HG02943 (cell line): ENCODE results near the gene DHX15.

Experiments used
- ATAC-seq: cut with Tn5 transposase; IDR thresholded peaks from one replicate; pipeline ENCODE4 v1.9.1; 2021; ENCODE audit warnings: mild to moderate bottlenecking, low read depth, moderate library complexity; ENCODE audit not compliant: unreplicated experiment

The DHX15 gene

DNA sequence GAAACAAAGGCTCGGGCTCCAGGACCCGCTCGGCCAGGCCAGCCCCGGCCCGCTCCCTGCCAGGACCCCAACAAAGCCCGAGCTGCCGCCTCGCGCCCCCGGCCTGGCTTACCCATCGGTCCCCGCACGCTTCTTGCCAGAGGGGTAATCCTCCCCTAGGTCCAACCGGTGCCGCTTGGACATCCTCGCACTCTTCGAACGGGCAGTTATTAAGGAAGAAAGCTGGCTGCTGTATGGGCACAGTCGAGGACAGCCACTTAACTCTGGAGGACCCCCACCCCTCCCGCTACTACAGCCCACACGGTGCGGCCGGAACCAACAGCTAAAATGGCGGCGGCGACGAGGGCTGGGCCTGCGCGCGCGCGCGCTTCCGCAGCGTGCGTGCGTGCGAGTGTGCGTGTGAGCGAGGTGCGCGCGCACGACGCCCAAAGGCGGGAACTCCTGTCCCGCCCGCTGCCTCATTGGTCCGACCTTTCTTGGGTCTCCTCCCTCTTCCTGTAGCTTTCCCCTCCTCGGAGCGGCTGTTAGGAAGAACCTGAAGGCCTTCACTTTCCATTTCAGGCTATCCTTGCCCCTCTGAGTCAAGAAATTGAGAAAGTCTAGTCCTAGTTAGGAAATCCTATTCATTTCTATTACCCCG is at the start of gene DHX15:
DHX15 (minus strand) TSS at position 344 of the 640 bp plus-strand sequence; CDS start at position 183, 161 bp downstream.
- peak; percentile 88 for ATAC-seq

GRCh38 chr4:24632011-24632410 is 47.7 kb upstream of the DHX15 start:
- no peak for ATAC-seq

DNA sequence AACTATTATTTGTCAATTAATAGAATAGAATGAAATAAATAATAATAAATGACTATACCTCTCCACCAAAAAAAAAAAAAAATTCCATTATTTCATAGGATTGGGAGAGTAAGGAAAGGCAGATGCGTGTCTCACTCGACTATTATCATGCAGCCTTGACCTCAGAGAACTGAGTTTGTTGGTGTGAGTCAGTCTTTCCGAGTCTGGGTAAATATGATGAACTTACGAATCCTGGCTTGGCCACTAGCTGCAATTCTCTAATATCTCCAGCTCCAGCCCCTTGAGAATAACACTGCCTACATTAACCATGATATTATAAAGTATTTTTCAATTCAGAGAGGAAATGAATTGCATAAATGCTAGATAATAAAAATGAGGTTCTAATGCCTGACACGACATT is 46.6 kb upstream of the DHX15 start:
- ATAC-seq = no peak

DNA sequence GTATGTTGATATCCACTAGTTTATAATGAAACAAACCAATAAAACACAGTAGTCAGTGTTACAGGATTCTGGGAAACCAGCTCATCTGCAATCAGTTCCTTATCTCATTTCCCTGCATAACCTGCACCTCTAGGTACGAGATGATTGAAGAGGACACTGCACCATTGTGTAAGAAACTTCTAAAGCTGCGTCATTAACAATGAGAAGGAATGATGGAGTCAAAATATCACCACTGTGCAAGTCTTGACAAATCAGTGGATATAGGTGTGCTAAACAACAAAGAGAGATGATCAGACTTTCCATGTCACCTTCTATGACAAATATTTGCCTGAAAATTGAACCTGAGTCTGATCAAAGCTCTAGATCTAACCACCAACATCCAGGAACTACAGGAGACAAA is 40.7 kb upstream of the DHX15 start:
- ATAC-seq = no peak

- ATAC-seq = no peak
Observed at GRCh38 chr4:24624381-24624780, 40.0 kb upstream of the DHX15 start.

DNA sequence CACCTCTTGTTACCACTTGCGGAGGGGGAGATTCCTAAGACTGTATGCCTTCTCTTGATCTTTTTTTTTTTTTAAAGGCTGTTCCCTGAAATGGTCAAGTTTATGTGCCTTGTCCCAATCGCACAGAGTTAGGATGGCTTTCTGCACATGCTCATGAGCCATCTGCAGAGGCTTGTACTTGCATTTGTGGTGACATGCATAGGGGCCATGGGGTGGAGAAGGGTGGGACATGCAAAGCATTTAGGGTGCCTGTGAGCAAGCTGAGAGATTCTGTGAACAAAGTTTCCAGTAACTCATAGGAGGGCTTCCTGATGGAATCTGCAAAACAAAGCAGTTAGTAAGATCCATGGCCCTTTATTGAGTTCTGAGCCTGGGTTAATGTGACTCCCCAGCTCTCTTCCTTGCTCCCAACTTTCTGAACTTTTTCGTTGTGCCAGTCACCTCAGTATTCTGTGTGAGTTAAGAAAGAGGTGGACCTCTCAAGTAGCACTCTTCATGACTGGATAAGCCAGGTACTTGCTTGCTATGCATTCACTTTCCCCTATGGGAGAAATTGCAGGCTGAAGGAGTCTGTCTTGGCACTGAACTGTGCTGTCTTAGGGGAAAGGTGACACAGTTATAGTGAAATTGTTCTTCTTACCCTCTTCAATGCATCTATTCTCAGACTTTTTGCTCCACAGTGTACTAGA is 37.9 kb upstream of the DHX15 start:
- no peak for ATAC-seq

GRCh38 chr4:24615977-24616376 is 31.6 kb upstream of the DHX15 start:
- no peak for ATAC-seq

GRCh38 chr4:24614881-24615280 is 30.5 kb upstream of the DHX15 start:
- no peak for ATAC-seq

- ATAC-seq = no peak
Observed at GRCh38 chr4:24613502-24613901, 29.1 kb upstream of the DHX15 start.

DNA sequence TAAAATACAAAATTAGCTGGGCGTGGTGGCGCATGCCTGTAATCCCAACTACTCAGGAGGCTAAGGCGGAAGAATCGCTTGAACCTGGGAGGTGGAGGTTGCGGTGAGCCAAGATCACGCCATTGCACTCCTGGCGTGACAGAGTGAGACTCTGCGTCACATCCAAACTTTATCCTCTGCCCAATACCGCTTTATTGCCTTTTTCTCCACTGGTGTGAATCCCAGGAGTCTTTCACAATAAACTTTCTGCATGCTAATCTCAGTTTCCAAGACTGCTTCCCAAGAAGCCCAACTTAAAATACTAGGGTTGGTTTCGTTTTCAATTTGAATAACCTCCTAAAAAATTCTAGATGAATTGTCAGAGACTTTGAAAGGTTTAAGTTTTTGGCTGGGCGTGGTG is 27.2 kb upstream of the DHX15 start:
- ATAC-seq = no peak

GRCh38 chr4:24607334-24607733 is 23.0 kb upstream of the DHX15 start:
- ATAC-seq = no peak

DNA sequence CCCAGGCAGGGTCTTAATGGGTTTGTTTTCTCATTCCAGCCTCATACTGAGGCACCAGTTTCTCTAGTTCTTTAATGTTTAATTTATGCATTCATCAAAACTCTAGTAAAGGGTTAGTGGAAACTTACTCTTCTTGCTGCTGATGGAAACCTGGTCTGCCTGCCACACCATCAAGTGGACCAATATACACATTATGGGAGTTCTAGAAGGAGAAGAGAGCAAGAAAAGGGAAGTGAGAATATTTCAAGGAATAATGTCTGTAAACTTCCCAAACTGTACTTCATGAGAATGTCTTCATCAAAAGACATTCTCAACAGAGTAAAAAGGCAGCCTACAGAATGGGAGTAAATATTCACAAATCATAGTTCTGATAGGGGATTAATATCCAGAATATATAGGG is 20.9 kb upstream of the DHX15 start:
- ATAC-seq = no peak

DNA sequence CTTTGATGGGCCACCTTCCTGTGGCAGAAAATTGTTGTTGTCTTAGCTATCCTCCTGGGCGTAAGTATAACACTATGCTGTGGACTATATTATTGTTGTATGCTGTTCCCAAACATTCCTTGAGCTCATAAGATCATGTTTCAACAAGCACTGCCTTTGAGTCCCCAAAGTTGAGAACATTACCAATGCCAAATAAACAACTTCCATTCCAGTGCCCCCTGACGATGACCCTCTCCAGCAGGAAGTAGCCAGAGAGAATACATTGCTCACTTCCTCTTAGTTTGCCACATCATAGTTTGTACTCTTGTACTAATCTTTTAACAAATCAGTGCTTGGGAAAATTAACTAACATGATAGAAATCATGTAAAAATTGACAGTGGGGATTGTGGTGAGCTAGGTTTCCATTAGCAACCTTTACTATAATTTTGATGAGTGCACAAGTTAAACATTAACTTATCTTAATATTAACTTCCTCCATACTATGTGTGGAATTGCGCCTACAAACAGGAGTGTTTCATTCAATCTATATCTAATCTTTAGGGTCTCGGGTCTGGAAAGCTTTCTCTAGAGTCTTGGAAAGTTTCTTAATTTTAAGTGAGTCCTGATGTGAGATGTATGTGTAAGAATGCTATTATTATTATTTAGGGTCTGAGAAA is 20.3 kb upstream of the DHX15 start:
- ATAC-seq = no peak

- ATAC-seq = no peak
Observed at GRCh38 chr4:24603343-24603742, 19.0 kb upstream of the DHX15 start.

- no peak for ATAC-seq
Observed at GRCh38 chr4:24601121-24601520, 16.8 kb upstream of the DHX15 start.

- no peak for ATAC-seq
Observed at GRCh38 chr4:24599275-24599674, 14.9 kb upstream of the DHX15 start.

DNA sequence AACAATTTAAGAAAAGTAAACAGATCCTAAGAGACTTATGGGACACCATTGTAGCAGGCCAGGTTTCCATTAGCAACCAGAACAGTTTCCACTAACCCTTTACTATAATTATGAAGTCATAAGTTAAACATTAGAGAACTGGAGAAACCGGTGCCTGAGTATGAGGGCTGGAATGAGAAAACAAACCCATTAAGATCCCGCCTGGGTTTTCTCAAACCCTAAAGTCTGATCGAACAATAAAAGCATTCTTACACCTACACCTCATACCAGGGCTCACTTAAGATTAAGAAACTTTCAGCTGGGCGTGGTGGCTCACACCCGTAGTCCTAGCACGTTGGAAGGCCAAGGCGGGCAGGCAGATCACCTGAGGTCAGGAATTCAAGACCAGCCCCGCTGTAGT is 13.7 kb upstream of the DHX15 start:
- no peak for ATAC-seq

- no peak for ATAC-seq
Observed at GRCh38 chr4:24595659-24596058, 11.3 kb upstream of the DHX15 start.

GRCh38 chr4:24594887-24595286 is 10.5 kb upstream of the DHX15 start:
- ATAC-seq = no peak

GRCh38 chr4:24589448-24589847 is 5.1 kb upstream of the DHX15 start:
- ATAC-seq = no peak

DNA sequence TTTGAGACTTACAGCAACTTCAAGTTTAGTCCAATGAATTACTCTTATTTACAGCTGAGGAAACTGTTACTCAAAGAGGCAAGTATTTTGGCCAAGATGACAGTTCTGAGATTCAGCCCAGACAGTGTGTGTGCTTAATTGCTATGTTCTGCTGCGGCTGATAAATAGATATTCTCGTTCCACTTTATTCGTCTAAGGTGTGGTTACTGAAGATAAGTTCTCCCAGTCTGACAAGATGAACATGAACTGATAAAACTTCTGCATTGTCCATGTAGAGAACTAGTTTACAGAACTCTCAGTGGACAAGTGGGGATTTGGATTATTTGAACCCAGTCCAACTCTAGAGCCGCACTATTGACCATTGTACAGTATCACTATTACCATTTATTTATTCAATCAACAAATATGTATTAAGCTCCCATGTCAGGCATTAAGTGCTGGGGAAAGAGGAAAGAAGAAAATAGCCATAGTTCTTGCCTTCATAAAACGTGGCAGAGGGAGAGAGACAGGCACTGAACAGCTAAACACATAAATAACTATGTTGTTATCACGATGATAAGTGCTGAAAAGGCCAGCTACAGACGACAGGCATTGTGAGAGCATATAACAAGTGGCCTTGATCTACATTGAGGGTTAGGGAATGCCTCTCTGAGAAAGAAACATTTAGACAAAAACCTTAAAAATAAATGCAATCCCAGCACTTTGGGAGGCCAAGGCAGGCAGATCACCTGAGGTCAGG is 4.0 kb upstream of the DHX15 start:
- no peak for ATAC-seq
